Osteocyte (in vitro differentiated cells): Measurements from ENCODE around the gene RAB29. TPM values are rescaled to one million over a fixed set of nuclear protein-coding genes. Genes with fewer than 3 reads are reported as not detected.
A peak's percentile ranks its signal among the peaks of the same experiment; 100 is the strongest.

Source experiments
- DNase-seq: peaks from one replicate; pipeline ENCODE4 v3.0.0; 2021; ENCODE audit warnings: mixed read lengths; ENCODE audit not compliant: unreplicated experiment; ENCODE audit errors: extremely low spot score
- H3K27ac Mint-ChIP-seq: one replicate; pipeline ENCODE4 v1.8.0; 2021; ENCODE audit warnings: mild to moderate bottlenecking, mixed read lengths; ENCODE audit not compliant: unreplicated experiment
- H3K27me3 Mint-ChIP-seq: one replicate; pipeline ENCODE4 v1.8.0; 2021; ENCODE audit warnings: mixed read lengths; ENCODE audit not compliant: unreplicated experiment
- H3K36me3 Mint-ChIP-seq: one replicate; pipeline ENCODE4 v1.8.0; 2021; ENCODE audit warnings: mixed read lengths; ENCODE audit not compliant: unreplicated experiment
- H3K4me1 Mint-ChIP-seq: one replicate; pipeline ENCODE4 v1.8.0; 2021; ENCODE audit warnings: mixed read lengths; ENCODE audit not compliant: unreplicated experiment
- H3K4me3 Mint-ChIP-seq: one replicate; pipeline ENCODE4 v1.8.0; 2021; ENCODE audit warnings: mild to moderate bottlenecking, moderate library complexity, mixed read lengths; ENCODE audit not compliant: unreplicated experiment
- H3K9me3 Mint-ChIP-seq: one replicate; pipeline ENCODE4 v1.8.0; 2021; ENCODE audit warnings: mixed read lengths; ENCODE audit not compliant: unreplicated experiment
- CTCF ChIP-seq: fragments of 200-600 bp; sonication (generic); IDR thresholded peaks from 2 replicates; pipeline ENCODE4 v1.5.0; 2021; ENCODE audit warnings: antibody characterized with exemption, mild to moderate bottlenecking, moderate library complexity
- total RNA-seq: library from RNA; stranded (reverse); gene quantifications from 2 replicates; pipeline ENCODE4 v1.2.1, GENCODE V29; 2021

The RAB29 gene
- total RNA-seq, 1 donor from 2014 or later = 32.0 TPM

- H3K9me3 Mint-ChIP-seq = no peaks in the 10 kb centered on the region
- H3K4me3 Mint-ChIP-seq = no peak overlapping the region
- H3K27me3 Mint-ChIP-seq = peaks cover 25% of the 10 kb centered on the region
- H3K27ac Mint-ChIP-seq = no peak overlapping the region
- TF ChIP-seq CTCF = no peak
- DNase-seq = no peak
- H3K4me1 Mint-ChIP-seq = no peaks in the 10 kb centered on the region
- H3K36me3 Mint-ChIP-seq = no peaks in the 10 kb centered on the region
These were observed 20.4 kb downstream of the RAB29 start for GRCh38 chr1:205754857-205755256.

GRCh38 chr1:205751036-205751651 is 24.1 kb downstream of the RAB29 start:
- peak overlapping the region; percentile 97 for H3K27ac Mint-ChIP-seq
- DNase-seq = no peak
- peaks cover 19% of the 10 kb centered on the region for H3K4me1 Mint-ChIP-seq
- no peaks in the 10 kb centered on the region for H3K36me3 Mint-ChIP-seq
- peak overlapping the region; percentile 87 for H3K4me3 Mint-ChIP-seq
- TF ChIP-seq CTCF = no peak
- peaks cover 23% of the 10 kb centered on the region for H3K27me3 Mint-ChIP-seq
- H3K9me3 Mint-ChIP-seq = no peaks in the 10 kb centered on the region

GRCh38 chr1:205750138-205751035 is 24.9 kb downstream of the RAB29 start, which contains the start of gene NUCKS1:
TSS of gene NUCKS1 (minus strand) at chr1:205750182. CDS start at chr1:205749973, 209 bp downstream.
- peak; percentile 98 for DNase-seq
- H3K27ac Mint-ChIP-seq = peak within 1 kb of the TSS; percentile 97
- no peaks in the 10 kb centered on the region for H3K9me3 Mint-ChIP-seq
- H3K36me3 Mint-ChIP-seq = no peaks in the 10 kb centered on the region
- peaks cover 23% of the 10 kb centered on the region for H3K4me1 Mint-ChIP-seq
- peak within 1 kb of the TSS; percentile 88 for H3K4me3 Mint-ChIP-seq
- TF ChIP-seq CTCF = peak; percentile 39
- H3K27me3 Mint-ChIP-seq = peaks cover 15% of the 10 kb centered on the region

GRCh38 chr1:205749234-205750137 is 25.8 kb downstream of the RAB29 start:
- Mint-ChIP-seq H3K4me3 (peak overlapping the region; percentile 88), H3K27ac (peak overlapping the region; percentile 97), H3K27me3 (peaks cover 8% of the 10 kb centered on the region), H3K9me3 (no peaks in the 10 kb centered on the region), H3K36me3 (no peaks in the 10 kb centered on the region), H3K4me1 (peaks cover 27% of the 10 kb centered on the region)
- no peak for TF ChIP-seq CTCF
- peak; percentile 98 for DNase-seq
